ENCODE data around the gene CLCNKB.

Gene CLCNKB

DNA sequence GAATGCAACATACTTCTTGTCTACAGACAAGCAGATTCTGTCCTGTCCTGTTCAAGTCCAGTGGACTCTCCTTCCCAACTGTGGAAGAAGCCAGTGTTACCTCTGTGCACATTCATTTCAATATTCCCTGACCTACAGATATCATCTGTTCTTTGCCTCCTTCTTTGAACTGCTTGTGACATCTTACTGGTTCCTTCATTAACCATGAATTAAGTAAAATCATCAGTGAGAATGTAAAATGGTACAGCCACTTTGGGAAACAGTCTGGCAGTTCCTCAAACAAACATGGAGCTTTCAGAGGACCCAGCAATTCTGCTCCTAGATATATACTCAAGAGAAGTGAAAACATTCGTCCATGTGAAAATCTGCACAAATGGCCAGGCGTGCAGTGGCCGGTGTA, 32.7 kb upstream of the CLCNKB start:
- in situ Hi-C loops (cut with HindIII; ENCODE audit: low sequenced_read_pairs): no loop called here
- no peak overlapping the region for H3K4me3 ChIP-seq (ENCODE audit: low read depth, low read length)
- no peak for DNase-seq (ENCODE audit: low read depth)
- TF ChIP-seq, protein P1, sequence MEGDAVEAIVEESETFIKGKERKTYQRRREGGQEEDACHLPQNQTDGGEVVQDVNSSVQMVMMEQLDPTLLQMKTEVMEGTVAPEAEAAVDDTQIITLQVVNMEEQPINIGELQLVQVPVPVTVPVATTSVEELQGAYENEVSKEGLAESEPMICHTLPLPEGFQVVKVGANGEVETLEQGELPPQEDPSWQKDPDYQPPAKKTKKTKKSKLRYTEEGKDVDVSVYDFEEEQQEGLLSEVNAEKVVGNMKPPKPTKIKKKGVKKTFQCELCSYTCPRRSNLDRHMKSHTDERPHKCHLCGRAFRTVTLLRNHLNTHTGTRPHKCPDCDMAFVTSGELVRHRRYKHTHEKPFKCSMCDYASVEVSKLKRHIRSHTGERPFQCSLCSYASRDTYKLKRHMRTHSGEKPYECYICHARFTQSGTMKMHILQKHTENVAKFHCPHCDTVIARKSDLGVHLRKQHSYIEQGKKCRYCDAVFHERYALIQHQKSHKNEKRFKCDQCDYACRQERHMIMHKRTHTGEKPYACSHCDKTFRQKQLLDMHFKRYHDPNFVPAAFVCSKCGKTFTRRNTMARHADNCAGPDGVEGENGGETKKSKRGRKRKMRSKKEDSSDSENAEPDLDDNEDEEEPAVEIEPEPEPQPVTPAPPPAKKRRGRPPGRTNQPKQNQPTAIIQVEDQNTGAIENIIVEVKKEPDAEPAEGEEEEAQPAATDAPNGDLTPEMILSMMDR (IDR thresholded peaks at IDR 0.05; ENCODE audit: low read depth, low read length, missing control alignments): no peak

GRCh38 chr1:16011936-16012589, 31.5 kb upstream of the CLCNKB start:
- no peak for DNase-seq (ENCODE audit: low read depth)
- no peak overlapping the region for H3K4me3 ChIP-seq (ENCODE audit: low read depth, low read length)
- in situ Hi-C loops (cut with HindIII; ENCODE audit: low sequenced_read_pairs): no loop called here
- TF ChIP-seq, protein P1 (IDR thresholded peaks at IDR 0.05; ENCODE audit: low read depth, low read length, missing control alignments): no peak

DNA sequence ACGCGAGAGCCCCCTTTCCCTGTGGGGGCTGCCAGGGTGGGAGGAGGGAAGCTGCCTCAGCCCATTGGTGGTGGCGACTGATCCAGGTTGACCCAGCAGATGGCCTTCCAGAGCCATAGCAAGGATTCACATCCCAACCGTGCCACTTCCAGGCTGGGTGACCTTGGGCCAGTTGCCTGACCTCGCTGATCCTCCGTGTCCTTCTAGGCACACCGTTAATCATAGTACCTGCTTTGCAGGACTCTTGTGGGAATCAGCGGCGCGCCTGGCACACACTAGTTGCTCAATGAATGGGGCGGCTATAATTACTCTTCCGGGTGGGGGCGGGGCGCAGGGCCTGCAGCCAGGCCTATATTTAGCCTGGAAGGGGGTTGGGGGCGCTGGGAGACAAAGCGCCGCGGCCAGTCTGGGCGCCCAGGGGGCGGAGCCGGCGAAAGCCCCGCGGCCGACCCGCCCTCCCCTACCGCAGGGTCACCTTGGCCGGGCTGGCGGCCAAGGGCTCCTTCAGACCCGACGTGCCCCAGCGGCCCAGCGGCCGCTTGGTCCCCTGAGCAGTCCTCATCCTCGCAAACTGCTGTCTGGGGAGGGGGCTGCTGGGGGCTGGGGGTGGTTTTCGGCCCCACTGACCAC, 30.9 kb upstream of the CLCNKB start:
- in situ Hi-C loops (cut with HindIII; ENCODE audit: low sequenced_read_pairs): no loop called here
- peak overlapping the region; percentile 31 for H3K4me3 ChIP-seq (ENCODE audit: low read depth, low read length)
- DNase-seq (ENCODE audit: low read depth): peak; percentile 24
- TF ChIP-seq, protein P1 (IDR thresholded peaks at IDR 0.05; ENCODE audit: low read depth, low read length, missing control alignments): no peak

GRCh38 chr1:16013220-16013907, 30.2 kb upstream of the CLCNKB start:
- in situ Hi-C loops (cut with HindIII; ENCODE audit: low sequenced_read_pairs): no loop called here
- peak; percentile 41 for DNase-seq (ENCODE audit: low read depth)
- TF ChIP-seq, protein P1 (IDR thresholded peaks at IDR 0.05; ENCODE audit: low read depth, low read length, missing control alignments): no peak
- H3K4me3 ChIP-seq (ENCODE audit: low read depth, low read length): peak overlapping the region; percentile 31

- no peak for DNase-seq (ENCODE audit: low read depth)
- no peak overlapping the region for H3K4me3 ChIP-seq (ENCODE audit: low read depth, low read length)
- in situ Hi-C loops (cut with HindIII; ENCODE audit: low sequenced_read_pairs): no loop called here
- TF ChIP-seq, protein P1 (IDR thresholded peaks at IDR 0.05; ENCODE audit: low read depth, low read length, missing control alignments): no peak
Measured at GRCh38 chr1:16013908-16014258, 29.7 kb upstream of the CLCNKB start.

- no peak overlapping the region for H3K4me3 ChIP-seq (ENCODE audit: low read depth, low read length)
- TF ChIP-seq, protein P1 (IDR thresholded peaks at IDR 0.05; ENCODE audit: low read depth, low read length, missing control alignments): no peak
- in situ Hi-C loops (cut with HindIII; ENCODE audit: low sequenced_read_pairs): no loop called here
- DNase-seq (ENCODE audit: low read depth): no peak
Measured at GRCh38 chr1:16014509-16015482, 28.8 kb upstream of the CLCNKB start.
